RWPE1 (cell line): Measurements from ENCODE around the gene AANAT.

Experiments
- CTCF ChIA-PET: fragments of 350-600 bp; sonication (Branson Sonifier 250); formaldehyde crosslinking; extraction: SDS; loops from one replicate; lab custom pipeline; 2021; lab: Yijun Ruan, JAX
- POLR2A ChIA-PET: fragments of 400-600 bp; formaldehyde crosslinking; extraction: SDS; loops from one replicate; lab custom pipeline; 2020; ENCODE audit warnings: antibody characterized with exemption; ENCODE audit not compliant: low non-redundant PET; lab: Yijun Ruan, JAX
- DNase-seq: peaks from one replicate; pipeline ENCODE4 v3.0.0; 2012; ENCODE audit warnings: low spot score
- H3K27ac ChIP-seq: fragments of 450-650 bp; 2 replicates; pipeline ENCODE4 v1.5.1; 2017
- TF ChIP-seq, protein P1 (sequence below): fragments of 450-650 bp; conservative IDR thresholded peaks from 2 replicates; pipeline ENCODE4 v1.5.1; 2017; ENCODE audit warnings: low read depth, mild to moderate bottlenecking

The AANAT gene

DNA sequence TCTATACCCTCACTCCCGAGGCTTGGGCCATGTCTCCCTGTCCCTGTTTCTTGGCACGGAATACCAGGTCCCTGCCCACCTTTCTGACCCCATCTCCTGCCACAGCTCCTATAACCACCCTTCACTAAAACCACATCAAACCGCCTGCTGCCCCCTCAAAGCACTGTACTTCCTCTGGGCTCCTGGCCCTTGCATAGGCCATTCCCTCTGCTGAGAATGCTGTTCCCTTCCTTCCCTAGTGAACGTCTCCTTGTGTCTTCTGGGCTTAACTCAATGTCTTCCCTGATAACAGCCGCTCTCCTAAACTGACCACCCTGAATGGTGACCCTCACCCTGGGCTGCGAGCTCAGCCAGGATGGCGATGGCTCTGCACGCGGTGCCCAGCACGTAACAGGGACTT is 10.7 kb downstream of the AANAT start:
- TF ChIP-seq, protein P1, sequence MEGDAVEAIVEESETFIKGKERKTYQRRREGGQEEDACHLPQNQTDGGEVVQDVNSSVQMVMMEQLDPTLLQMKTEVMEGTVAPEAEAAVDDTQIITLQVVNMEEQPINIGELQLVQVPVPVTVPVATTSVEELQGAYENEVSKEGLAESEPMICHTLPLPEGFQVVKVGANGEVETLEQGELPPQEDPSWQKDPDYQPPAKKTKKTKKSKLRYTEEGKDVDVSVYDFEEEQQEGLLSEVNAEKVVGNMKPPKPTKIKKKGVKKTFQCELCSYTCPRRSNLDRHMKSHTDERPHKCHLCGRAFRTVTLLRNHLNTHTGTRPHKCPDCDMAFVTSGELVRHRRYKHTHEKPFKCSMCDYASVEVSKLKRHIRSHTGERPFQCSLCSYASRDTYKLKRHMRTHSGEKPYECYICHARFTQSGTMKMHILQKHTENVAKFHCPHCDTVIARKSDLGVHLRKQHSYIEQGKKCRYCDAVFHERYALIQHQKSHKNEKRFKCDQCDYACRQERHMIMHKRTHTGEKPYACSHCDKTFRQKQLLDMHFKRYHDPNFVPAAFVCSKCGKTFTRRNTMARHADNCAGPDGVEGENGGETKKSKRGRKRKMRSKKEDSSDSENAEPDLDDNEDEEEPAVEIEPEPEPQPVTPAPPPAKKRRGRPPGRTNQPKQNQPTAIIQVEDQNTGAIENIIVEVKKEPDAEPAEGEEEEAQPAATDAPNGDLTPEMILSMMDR, result no peak
- CTCF ChIA-PET, result interaction anchor here (0.6 to 1.0 kb wide), 4 partner anchors 10 to 45 kb away, joined by 3 to 5 read pairs (median 3); no protein-coding TSS in a partner anchor
- no peak overlapping the region for H3K27ac ChIP-seq
- POLR2A ChIA-PET, result no interaction called here
- DNase-seq, result no peak

DNA sequence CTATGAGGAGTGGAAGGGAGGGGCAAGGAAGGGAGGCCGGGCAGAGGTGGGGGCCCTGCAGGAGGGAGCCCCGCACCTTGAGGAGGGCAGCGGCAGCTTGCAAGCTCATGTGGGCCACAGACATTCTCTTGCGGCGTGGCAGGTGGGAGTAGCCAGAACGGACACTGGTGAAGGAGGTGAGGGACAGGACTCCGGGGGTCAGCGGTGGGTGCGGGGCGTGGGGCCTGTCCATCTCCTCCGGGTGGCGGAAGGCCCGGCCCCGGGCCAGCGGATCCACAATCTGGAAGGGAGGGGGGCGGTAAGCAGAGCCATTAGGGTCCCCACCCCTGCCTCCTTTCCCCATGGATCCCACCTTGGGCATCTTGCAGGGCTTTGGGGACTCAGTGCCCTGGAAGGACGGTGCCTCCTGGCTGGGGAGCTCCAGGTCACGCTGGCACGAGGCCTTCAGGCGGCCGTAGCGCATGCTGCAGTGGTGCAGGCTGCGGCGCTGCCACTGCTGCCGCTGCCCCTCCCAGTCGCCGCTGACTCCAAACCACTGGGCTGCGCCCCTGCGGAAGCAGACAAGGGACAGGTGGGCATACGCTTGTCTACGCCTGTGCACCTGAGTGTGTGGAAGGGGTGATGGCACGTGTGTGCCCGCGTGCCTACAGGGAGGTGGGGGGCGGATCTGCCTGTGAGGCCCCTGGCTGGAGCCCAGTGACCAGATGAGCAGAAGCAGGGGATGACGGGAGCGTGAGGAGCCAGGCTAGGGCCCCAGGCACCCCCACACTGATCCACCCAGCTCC is 11.5 kb downstream of the AANAT start:
- CTCF ChIA-PET, result interaction anchor here (1.0 kb wide), 1 partner anchor 44 kb away, joined by 5 read pairs; no protein-coding TSS in a partner anchor
- no peak for DNase-seq
- TF ChIP-seq, protein P1, result no peak
- POLR2A ChIA-PET, result no interaction called here
- peak overlapping the region; percentile 17 for H3K27ac ChIP-seq

DNA sequence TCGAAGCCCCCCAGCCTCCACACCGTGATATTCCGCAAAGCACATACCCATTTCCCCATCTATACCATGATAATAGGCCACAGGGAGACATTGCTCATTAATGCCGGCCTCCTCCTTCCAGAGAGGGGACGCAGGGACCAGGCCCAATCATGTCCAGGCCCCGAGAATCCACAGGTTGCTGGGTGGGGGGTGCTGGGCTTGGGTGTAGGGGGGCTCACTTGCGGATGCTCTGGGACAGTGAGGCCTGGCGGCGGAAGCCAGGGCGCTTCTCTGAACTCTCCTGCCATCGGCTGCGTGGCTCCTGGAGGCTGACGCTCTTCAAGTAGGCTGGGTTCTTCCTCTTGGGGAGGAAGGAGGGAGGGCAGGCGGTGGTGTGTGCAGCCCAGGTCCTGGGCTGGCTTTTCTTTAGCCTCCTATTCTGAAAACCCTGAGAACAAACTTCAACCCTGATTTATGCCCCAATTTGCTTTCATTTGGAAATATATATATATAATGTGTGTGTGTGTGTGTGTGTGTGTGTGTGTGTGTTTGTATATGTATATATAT is 12.2 kb downstream of the AANAT start:
- H3K27ac ChIP-seq, result peak overlapping the region; percentile 17
- no peak for DNase-seq
- ChIA-PET POLR2A (no interaction called here), CTCF (interaction anchor here (0.9 kb wide), 1 partner anchor 11 kb away, joined by 5 read pairs; no protein-coding TSS in a partner anchor)
- TF ChIP-seq, protein P1, result no peak

DNA sequence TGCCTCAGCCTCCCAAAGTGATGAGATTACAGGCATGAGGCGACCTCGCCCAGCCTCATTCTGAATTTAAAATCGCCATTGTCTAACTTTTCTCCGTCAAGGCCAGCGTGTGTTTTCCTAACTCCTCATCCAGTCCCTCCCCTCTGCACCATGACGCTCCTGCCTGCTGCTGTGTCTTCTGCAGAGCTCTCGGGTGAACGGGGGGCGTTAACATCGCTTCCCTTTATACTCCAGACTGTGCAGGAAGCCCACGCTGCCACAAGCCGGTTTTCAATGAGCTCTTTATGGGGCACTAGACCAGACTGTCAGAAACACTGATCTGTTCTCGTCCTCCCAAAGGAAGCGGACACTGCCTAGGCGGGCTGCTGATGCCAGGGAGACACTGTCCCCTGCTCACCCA is 13.2 kb downstream of the AANAT start:
- DNase-seq, result no peak
- H3K27ac ChIP-seq, result peak overlapping the region; percentile 29
- ChIA-PET POLR2A (no interaction called here), CTCF (interaction anchor here (0.9 kb wide), 1 partner anchor 10 kb away, joined by 5 read pairs; no protein-coding TSS in a partner anchor)
- TF ChIP-seq, protein P1, result no peak

DNA sequence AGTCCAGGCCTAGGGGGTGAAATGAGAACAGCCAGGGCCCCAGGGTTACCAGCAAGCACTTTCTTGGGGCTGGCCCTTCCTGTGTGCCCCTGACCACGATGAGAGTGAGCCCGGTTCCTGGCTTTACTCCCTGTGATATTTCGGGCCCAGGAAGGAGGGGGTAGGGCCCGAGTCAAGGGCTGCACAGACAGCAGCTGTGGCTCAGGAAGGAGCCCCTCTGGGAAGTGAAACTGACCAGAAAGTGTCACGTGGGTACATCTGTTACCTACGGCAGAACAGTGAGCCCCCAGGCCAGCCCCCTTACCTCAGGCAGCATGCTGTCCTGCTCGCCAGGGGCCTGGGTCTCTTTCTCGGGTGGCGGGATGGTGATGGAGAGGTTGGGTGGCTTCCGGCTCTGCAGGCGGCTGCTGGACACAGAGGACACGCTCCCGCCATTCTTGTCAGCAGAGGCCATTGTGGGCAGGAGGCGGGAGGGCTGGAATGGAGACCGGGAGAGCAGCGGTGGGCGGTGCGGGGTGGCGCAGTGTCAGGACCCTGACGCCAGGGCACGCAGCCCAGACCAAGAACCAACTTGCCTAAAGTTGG is 13.8 kb downstream of the AANAT start:
- no peak for DNase-seq
- CTCF ChIA-PET, result no interaction called here
- H3K27ac ChIP-seq, result peak overlapping the region; percentile 29
- TF ChIP-seq, protein P1, result no peak
- POLR2A ChIA-PET, result no interaction called here

DNA sequence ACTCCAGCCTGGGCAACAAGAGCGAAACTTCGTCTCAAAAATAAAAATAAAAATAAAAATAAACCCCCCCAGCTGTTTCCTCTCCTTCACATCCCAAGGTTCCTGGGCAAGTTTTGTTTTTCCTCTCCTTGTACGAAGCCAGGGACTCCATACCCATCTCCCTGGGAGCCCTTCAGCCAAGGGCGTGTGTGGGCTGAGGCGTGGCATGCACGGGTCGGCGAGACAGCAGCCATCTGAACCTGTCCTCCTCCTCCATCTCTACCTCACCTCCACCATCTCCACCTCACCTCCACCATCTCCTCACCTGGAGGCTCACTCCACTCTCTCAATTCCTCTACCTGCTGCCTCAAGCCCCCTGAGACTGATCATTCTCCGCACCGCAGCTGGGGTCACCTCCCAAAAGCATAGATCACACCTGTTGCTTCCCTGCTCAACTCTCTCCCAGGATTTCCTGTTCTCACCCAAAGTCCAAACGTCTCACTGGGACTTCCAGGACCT is 16.9 kb downstream of the AANAT start:
- ChIA-PET CTCF (interaction anchor here (1.1 kb wide), 1 partner anchor 140 kb away, joined by 3 read pairs; no protein-coding TSS in a partner anchor), POLR2A (no interaction called here)

More for the DNA sequence above, 16.9 kb downstream of the AANAT start:
- TF ChIP-seq, protein P1, result no peak
- peak overlapping the region; percentile 78 for H3K27ac ChIP-seq
- DNase-seq, result no peak
